ENCODE measurements around the gene NSFL1C. TPM values are rescaled to one million over a fixed set of nuclear protein-coding genes. Genes with fewer than 3 reads are reported as not detected.
"Not testable (repeated sequence)": the region's sequence is repeated elsewhere in the genome, so short reads cannot be mapped to it uniquely, and the experiment has no call there.

NSFL1C gene
- total and polyA plus RNA-seq, 2 experiments from 2014 or later: 46.2 to 102 TPM

- H3K27me3 ChIP-seq: peaks cover 36% of the 10 kb centered on the region
- H3K4me3 ChIP-seq: no peak overlapping the region
- H3K36me3 ChIP-seq: no peaks in the 10 kb centered on the region
- TF ChIP-seq, protein P1, sequence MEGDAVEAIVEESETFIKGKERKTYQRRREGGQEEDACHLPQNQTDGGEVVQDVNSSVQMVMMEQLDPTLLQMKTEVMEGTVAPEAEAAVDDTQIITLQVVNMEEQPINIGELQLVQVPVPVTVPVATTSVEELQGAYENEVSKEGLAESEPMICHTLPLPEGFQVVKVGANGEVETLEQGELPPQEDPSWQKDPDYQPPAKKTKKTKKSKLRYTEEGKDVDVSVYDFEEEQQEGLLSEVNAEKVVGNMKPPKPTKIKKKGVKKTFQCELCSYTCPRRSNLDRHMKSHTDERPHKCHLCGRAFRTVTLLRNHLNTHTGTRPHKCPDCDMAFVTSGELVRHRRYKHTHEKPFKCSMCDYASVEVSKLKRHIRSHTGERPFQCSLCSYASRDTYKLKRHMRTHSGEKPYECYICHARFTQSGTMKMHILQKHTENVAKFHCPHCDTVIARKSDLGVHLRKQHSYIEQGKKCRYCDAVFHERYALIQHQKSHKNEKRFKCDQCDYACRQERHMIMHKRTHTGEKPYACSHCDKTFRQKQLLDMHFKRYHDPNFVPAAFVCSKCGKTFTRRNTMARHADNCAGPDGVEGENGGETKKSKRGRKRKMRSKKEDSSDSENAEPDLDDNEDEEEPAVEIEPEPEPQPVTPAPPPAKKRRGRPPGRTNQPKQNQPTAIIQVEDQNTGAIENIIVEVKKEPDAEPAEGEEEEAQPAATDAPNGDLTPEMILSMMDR (IDR thresholded peaks at IDR 0.05; ENCODE audit: low read depth, low read length): no peak
- no peaks in the 10 kb centered on the region for H3K4me1 ChIP-seq (ENCODE audit: low read depth)
- H3K27ac ChIP-seq: no peak overlapping the region
- no peaks in the 10 kb centered on the region for H3K9me3 ChIP-seq (ENCODE audit: low read depth)
- DNase-seq (ENCODE audit: low read depth in 1 of 2, low spot score in 1 of 2): no peak
Observed at GRCh38 chr20:1401451-1401907, 65.2 kb downstream of the NSFL1C start.

- DNase-seq (ENCODE audit: low read depth in 1 of 2, low spot score in 1 of 2): peak in 1 of 2 donors; percentile 35
- H3K4me1 ChIP-seq (ENCODE audit: low read depth); H3K36me3 ChIP-seq; H3K4me3 ChIP-seq; H3K27ac ChIP-seq; H3K9me3 ChIP-seq (ENCODE audit: low read depth): not testable (repeated sequence)
- H3K27me3 ChIP-seq: peaks cover 49% of the 10 kb centered on the region
Observed at GRCh38 chr20:1399678-1400366, 66.8 kb downstream of the NSFL1C start.

DNA sequence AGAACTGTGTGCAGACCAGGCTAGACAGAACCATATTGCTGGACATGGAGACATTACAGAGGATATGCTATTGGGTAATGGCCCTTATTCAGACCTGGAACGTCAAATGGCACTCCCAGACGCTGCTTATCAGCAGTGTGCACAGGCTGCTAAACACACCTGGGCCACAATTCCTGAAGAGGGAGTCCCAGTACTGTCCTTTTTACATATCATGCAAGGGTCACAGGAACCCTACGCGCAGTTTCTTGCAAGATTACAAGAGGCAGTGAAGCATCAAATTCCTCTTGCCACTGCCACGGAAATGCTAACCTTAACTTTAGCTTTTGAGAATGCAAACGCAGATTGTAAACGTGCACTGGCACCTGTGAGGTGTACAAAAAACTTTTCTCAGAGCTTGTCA lies 68.5 kb downstream of the NSFL1C start:
- not testable (repeated sequence) for H3K4me1 ChIP-seq (ENCODE audit: low read depth); H3K9me3 ChIP-seq (ENCODE audit: low read depth); H3K36me3 ChIP-seq; DNase-seq (ENCODE audit: low read depth in 1 of 2, low spot score in 1 of 2); H3K4me3 ChIP-seq; H3K27ac ChIP-seq
- peaks cover 60% of the 10 kb centered on the region for H3K27me3 ChIP-seq

- Histone ChIP-seq H3K27ac (no peak overlapping the region), H3K4me1 (ENCODE audit: low read depth) (no peaks in the 10 kb centered on the region)
Observed at GRCh38 chr20:1397710-1398109, 68.9 kb downstream of the NSFL1C start.

GRCh38 chr20:1396702-1397101 lies 69.9 kb downstream of the NSFL1C start:
- Histone ChIP-seq H3K36me3 (no peaks in the 10 kb centered on the region), H3K4me3 (no peak overlapping the region), H3K4me1 (ENCODE audit: low read depth) (peaks cover 4% of the 10 kb centered on the region), H3K27me3 (peaks cover 57% of the 10 kb centered on the region), H3K9me3 (ENCODE audit: low read depth) (no peaks in the 10 kb centered on the region), H3K27ac (no peak overlapping the region)
- TF ChIP-seq, protein P1 (IDR thresholded peaks at IDR 0.05; ENCODE audit: low read depth, low read length): no peak
- no peak for DNase-seq (ENCODE audit: low read depth in 1 of 2, low spot score in 1 of 2)

More at GRCh38 chr20:1397710-1398109, 68.9 kb downstream of the NSFL1C start:
- peak in 1 of 2 donors; percentile 39 for DNase-seq (ENCODE audit: low read depth in 1 of 2, low spot score in 1 of 2)
- TF ChIP-seq, protein P1 (IDR thresholded peaks at IDR 0.05; ENCODE audit: low read depth, low read length): peak; percentile 39
- peaks cover 57% of the 10 kb centered on the region for H3K27me3 ChIP-seq
- no peaks in the 10 kb centered on the region for H3K36me3 ChIP-seq
- no peak overlapping the region for H3K4me3 ChIP-seq
- no peaks in the 10 kb centered on the region for H3K9me3 ChIP-seq (ENCODE audit: low read depth)

- Histone ChIP-seq H3K36me3 (no peaks in the 10 kb centered on the region), H3K9me3 (ENCODE audit: low read depth) (no peaks in the 10 kb centered on the region), H3K27ac (no peak overlapping the region), H3K4me3 (no peak overlapping the region), H3K27me3 (peaks cover 57% of the 10 kb centered on the region), H3K4me1 (ENCODE audit: low read depth) (peaks cover 4% of the 10 kb centered on the region)
- TF ChIP-seq, protein P1 (IDR thresholded peaks at IDR 0.05; ENCODE audit: low read depth, low read length): no peak
- no peak for DNase-seq (ENCODE audit: low read depth in 1 of 2, low spot score in 1 of 2)
Observed at GRCh38 chr20:1396264-1396663, 70.4 kb downstream of the NSFL1C start.

Measured in cardiac muscle cell (in vitro differentiated cells and primary cell).